ENCODE measurements around the gene CMC2. TPM values are rescaled to one million over a fixed set of nuclear protein-coding genes. Genes with fewer than 3 reads are reported as not detected.

The CMC2 gene
- total RNA-seq, 2 donors from 2014 or later, result 85.4 to 145 TPM

DNA sequence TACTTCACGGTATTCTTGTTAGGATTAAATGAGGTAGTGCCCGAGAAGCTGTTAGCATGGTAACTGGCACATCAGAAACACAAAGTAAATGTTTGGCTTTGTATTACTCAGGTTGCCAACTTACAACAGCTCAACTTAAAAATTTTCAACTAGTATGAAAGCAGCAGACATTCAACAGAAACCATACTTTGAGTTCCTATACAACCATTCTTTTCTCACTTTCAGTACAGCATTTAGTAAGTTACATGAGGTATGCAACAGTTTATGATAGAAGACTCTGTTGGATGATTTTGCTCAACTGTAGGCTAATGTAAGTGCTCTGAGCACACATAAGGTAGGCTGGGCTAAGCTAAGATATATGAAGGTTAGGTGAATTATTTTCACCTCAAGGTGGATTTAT, 8.0 kb upstream of the CMC2 start:
- H3K9me3 Mint-ChIP-seq, result no peaks in the 10 kb centered on the region
- H3K4me1 Mint-ChIP-seq (ENCODE audit: low read depth in 2 of 2), result peaks cover 0 to 5% of the 10 kb centered on the region in 2 donors
- H3K36me3 Mint-ChIP-seq, result peaks cover 23% of the 10 kb centered on the region
- no peak overlapping the region for H3K4me3 Mint-ChIP-seq
- ATAC-seq (no peak), DNase-seq (ENCODE audit: low spot score) (no peak)
- H3K27ac Mint-ChIP-seq, result no peak overlapping the region
- H3K27me3 Mint-ChIP-seq, result no peaks in the 10 kb centered on the region

DNA sequence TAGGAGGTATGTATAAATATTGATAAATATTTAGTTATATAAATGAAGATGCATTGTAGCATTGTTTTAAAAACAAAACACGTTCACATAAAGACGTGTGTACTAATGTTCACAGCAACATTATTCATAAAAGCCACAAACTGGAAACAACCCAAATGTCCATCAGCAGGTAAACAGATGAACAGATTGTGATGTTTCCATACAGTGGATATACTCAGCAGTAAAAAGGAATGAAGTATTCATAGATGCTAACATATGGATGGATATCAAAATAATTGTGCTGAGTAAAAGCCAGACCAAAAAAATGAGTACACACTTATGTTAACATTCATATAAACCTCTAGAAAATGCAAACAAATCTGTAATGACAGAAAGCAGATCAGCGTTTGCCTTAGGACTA, 6.3 kb upstream of the CMC2 start:
- Mint-ChIP-seq H3K27me3 (no peaks in the 10 kb centered on the region), H3K36me3 (peaks cover 15% of the 10 kb centered on the region), H3K4me1 (ENCODE audit: low read depth in 2 of 2) (peaks cover 0 to 10% of the 10 kb centered on the region in 2 donors), H3K4me3 (no peak overlapping the region), H3K27ac (no peak overlapping the region), H3K9me3 (no peaks in the 10 kb centered on the region)
- DNase-seq (ENCODE audit: low spot score), result no peak
- no peak for ATAC-seq

DNA sequence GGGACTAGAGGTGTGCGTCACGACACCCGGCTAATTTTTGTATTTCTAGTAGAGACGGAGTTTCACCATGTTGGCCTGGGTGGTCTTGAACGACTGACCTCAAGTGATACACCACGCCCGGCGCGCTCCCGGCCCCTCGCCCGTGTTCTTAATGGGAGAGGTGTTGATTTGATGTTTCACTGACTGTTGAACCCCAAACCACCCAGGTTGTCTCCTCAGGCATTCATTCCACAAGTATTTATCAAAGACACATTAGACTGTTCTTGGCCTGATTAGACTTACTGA, 1.8 kb upstream of the CMC2 start:
- Mint-ChIP-seq H3K36me3 (peaks cover 15% of the 10 kb centered on the region), H3K9me3 (no peaks in the 10 kb centered on the region), H3K27ac (peak overlapping the region; percentile 74 to 98), H3K4me1 (ENCODE audit: low read depth in 2 of 2) (peaks cover 29 to 35% of the 10 kb centered on the region in 2 donors), H3K27me3 (no peaks in the 10 kb centered on the region), H3K4me3 (peak overlapping the region; percentile 99)
- ATAC-seq (no peak), DNase-seq (ENCODE audit: low spot score) (no peak)

DNA sequence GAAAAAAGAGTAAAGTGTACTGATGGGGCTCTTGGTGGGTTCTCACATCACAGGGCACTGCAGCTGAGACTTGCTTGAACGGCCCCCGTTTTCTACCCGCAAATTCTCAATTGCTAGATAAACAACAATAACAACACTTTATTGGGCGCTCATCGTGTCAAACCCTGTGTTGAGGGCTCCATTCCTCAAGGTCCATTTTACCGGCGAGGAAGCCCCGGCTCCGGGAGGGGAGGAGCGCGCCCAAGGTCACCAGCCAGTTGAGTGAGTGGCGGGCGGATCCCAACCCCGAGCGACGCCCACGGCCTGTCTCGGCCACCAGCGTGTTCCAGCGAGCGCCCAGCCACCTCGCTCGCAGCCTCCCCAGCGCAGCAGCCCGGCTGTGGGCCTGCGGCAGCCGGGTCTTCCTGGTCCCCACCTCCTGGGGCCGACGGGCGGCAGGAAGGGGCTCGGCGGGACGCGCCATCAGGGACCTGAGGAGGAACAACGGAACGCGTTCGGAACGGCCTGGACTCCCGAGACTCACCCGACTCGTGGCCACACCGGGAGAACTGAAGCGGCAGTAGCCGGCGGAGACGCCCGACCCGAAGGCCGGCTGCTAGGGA, 373 bp downstream of the CMC2 start:
- H3K4me3 Mint-ChIP-seq, result peak overlapping the region; percentile 99
- DNase-seq (ENCODE audit: low spot score), result peak; percentile 88
- peak; percentile 68 to 70 for ATAC-seq
- H3K27me3 Mint-ChIP-seq, result no peaks in the 10 kb centered on the region
- peaks cover 42 to 48% of the 10 kb centered on the region in 2 donors for H3K4me1 Mint-ChIP-seq (ENCODE audit: low read depth in 2 of 2)
- no peaks in the 10 kb centered on the region for H3K9me3 Mint-ChIP-seq
- peaks cover 5% of the 10 kb centered on the region for H3K36me3 Mint-ChIP-seq
- peak overlapping the region; percentile 95 to 98 for H3K27ac Mint-ChIP-seq

DNA sequence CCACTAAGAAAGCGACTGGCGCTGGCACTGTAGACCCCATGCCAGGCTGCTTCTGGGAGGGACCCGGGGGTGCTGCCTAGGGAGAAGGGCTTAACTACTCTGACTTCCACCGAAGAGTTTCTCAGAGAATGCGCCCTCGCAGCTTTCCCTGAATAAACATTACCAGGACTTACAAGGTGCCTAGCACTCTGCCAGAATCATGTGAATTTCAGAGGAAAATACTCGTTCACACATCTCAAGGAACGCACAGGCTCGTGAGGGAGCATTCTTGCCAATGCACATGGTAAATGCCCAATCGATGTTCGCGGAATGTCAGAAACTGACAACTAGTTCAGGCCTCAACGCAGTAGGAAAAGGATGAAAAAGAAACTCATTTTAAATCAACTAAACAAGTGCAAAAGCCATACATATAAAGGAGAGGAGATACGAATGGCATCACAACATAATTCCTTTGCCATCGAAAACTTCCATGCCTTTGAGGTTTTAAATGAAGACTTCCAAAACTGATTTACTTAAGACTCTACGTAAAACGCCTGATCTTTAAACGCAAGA, 999 bp downstream of the CMC2 start:
- Mint-ChIP-seq H3K4me3 (peak overlapping the region; percentile 99), H3K36me3 (peaks cover 5% of the 10 kb centered on the region), H3K4me1 (ENCODE audit: low read depth in 2 of 2) (peaks cover 47 to 49% of the 10 kb centered on the region in 2 donors), H3K27ac (peak overlapping the region; percentile 95 to 98), H3K9me3 (no peaks in the 10 kb centered on the region), H3K27me3 (no peaks in the 10 kb centered on the region)
- ATAC-seq (no peak), DNase-seq (ENCODE audit: low spot score) (no peak)

DNA sequence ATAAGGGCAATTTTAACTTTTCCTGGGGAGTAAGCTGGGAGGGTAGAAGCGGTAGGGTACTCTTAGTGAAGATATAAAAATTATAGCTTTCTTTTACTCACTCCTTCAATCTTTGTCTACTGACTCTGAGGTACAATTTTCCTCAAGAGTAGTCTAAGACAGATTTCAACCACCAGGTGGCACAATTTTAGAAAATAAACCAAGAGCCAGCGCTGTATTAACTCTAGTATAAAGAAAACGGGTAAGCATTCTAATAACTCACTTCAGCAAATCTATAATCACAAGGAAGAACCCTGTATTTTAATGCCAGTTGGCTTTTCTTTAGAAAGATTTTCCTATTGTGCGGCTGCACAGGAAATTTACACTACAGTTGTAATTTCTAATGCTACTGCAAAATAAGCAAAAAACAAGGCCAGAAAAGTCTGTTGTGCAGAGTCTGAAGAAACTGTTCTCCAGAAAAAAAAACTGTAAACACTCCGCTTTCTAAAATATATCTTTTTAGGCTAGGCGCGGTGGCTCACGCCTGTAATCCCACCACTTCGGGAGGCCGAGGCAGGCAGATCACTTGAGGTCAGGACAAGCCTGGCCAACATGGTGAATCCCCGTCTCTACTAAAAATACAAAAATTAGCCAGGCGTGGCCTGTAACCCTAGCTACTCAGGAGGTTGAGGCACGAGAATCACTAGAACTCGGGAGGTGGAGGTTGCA, 1.9 kb downstream of the CMC2 start:
- peak overlapping the region; percentile 99 for H3K4me3 Mint-ChIP-seq
- no peaks in the 10 kb centered on the region for H3K9me3 Mint-ChIP-seq
- peaks cover 5% of the 10 kb centered on the region for H3K36me3 Mint-ChIP-seq
- DNase-seq (ENCODE audit: low spot score) (no peak), ATAC-seq (no peak)
- H3K4me1 Mint-ChIP-seq (ENCODE audit: low read depth in 2 of 2), result peaks cover 52 to 55% of the 10 kb centered on the region in 2 donors
- peak overlapping the region; percentile 92 to 98 for H3K27ac Mint-ChIP-seq
- H3K27me3 Mint-ChIP-seq, result no peaks in the 10 kb centered on the region

DNA sequence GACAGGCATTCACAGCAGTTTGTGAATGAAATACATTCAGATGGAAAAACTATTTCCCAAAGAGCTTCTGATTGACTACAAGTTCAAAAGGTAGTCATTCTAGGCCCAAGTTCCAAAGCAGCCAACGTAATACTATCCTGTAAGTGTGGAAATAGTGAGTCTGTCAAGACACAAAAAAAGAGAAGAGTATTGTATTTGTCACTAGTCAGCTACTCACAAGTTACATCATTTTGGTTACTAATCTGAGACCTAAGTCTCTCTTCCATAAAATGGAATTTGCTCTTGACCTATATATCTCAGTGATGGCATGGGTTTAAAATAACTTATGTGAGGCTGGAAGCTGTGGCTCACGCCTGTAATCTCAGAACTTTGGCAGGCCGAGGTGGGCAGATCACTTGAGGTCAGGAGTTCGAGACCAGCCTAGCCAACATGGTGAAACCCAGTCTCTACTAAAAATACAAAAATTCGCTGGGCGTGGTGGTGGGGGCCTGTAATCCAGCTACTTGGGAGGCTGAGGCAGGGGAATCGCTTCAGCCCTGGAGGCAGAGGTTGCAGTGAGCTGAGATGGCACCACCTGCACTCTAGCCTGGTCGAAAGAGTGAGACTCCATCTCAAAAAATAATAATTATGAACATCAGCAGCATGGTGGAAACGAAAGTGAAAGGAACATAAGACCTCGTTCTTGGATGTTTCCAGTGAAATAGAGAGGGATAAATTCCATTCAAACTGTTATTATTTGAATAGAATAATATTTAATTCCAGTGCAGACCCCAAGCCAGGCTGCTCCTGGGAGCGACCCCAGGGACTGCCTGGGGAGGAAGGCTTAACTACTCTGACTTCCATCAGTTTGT, 2.9 kb downstream of the CMC2 start:
- peak overlapping the region; percentile 92 to 98 for H3K27ac Mint-ChIP-seq
- DNase-seq (ENCODE audit: low spot score) (no peak), ATAC-seq (no peak)
- no peaks in the 10 kb centered on the region for H3K9me3 Mint-ChIP-seq
- peaks cover 5% of the 10 kb centered on the region for H3K36me3 Mint-ChIP-seq
- peaks cover 59 to 64% of the 10 kb centered on the region in 2 donors for H3K4me1 Mint-ChIP-seq (ENCODE audit: low read depth in 2 of 2)
- H3K27me3 Mint-ChIP-seq, result no peaks in the 10 kb centered on the region
- peak overlapping the region; percentile 99 for H3K4me3 Mint-ChIP-seq

DNA sequence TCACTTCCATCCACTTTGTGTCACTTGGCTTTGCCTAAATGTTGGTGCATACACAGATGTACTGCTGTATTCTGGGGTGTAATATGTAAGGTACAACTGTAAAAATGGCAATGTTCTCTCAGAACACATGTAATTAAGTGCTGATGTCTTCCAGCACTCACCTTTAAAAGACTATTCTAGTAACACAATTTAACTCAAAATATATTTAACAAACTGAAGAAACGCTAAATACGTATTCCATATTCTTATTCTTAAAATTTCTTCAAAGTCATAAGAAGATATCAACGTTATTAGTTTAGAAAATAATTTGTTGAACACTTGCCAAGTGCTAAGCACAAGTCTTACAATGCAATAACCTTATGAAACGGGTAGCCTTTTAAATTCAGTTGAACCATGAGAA, 3.6 kb downstream of the CMC2 start:
- DNase-seq (ENCODE audit: low spot score), result no peak
- H3K27ac Mint-ChIP-seq, result peak overlapping the region; percentile 92 to 98
- ATAC-seq, result no peak
- peaks cover 56 to 70% of the 10 kb centered on the region in 2 donors for H3K4me1 Mint-ChIP-seq (ENCODE audit: low read depth in 2 of 2)
- no peaks in the 10 kb centered on the region for H3K27me3 Mint-ChIP-seq
- H3K4me3 Mint-ChIP-seq, result peak overlapping the region; percentile 99
- no peaks in the 10 kb centered on the region for H3K9me3 Mint-ChIP-seq
- peaks cover 5% of the 10 kb centered on the region for H3K36me3 Mint-ChIP-seq

DNA sequence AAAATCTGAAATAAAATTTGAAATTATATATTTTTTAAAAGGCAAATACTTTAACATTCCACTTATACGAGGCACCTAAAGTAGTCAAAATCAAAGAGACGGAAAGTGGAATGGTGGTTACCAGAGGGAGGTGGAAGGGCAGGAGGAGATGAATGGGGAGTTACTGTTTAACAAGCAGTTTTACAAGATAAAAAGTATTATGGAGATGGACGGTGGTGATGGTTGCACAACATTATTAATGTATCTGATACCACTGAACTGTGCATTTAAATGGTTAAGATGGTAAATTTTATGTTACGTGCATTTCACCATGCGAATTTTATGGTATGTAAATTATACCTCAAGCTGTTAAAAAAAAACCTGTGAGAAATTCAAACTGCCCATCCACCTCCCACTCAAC, 5.4 kb downstream of the CMC2 start:
- Mint-ChIP-seq H3K36me3 (peaks cover 5% of the 10 kb centered on the region), H3K4me1 (ENCODE audit: low read depth in 2 of 2) (peaks cover 59 to 79% of the 10 kb centered on the region in 2 donors), H3K27ac (peak overlapping the region in 1 of 2 donors; percentile 51), H3K27me3 (no peaks in the 10 kb centered on the region), H3K4me3 (no peak overlapping the region), H3K9me3 (no peaks in the 10 kb centered on the region)
- no peak for DNase-seq (ENCODE audit: low spot score)
- no peak for ATAC-seq

DNA sequence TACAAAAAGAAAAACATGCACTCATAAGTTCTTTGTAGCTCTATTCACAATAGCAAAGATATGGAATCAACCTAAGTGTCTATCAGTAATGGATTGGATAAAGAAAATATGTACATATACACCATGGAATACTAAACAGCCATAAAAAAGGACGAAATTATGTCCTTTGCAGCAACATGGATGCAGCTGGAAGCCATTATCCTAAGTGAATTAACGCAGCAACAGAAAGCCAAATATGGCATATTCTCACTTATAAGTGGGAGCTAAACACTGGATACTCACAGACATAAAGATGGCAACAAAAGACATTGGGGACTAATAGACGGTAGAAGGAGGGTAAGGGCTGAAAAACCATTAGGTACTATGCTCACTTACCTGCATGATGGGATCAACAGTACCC, 5.8 kb downstream of the CMC2 start:
- H3K36me3 Mint-ChIP-seq, result peaks cover 3% of the 10 kb centered on the region
- no peaks in the 10 kb centered on the region for H3K9me3 Mint-ChIP-seq
- ATAC-seq, result no peak
- no peaks in the 10 kb centered on the region for H3K27me3 Mint-ChIP-seq
- H3K4me3 Mint-ChIP-seq, result no peak overlapping the region
- peak overlapping the region in 1 of 2 donors; percentile 51 for H3K27ac Mint-ChIP-seq
- peaks cover 56 to 75% of the 10 kb centered on the region in 2 donors for H3K4me1 Mint-ChIP-seq (ENCODE audit: low read depth in 2 of 2)
- DNase-seq (ENCODE audit: low spot score), result no peak

DNA sequence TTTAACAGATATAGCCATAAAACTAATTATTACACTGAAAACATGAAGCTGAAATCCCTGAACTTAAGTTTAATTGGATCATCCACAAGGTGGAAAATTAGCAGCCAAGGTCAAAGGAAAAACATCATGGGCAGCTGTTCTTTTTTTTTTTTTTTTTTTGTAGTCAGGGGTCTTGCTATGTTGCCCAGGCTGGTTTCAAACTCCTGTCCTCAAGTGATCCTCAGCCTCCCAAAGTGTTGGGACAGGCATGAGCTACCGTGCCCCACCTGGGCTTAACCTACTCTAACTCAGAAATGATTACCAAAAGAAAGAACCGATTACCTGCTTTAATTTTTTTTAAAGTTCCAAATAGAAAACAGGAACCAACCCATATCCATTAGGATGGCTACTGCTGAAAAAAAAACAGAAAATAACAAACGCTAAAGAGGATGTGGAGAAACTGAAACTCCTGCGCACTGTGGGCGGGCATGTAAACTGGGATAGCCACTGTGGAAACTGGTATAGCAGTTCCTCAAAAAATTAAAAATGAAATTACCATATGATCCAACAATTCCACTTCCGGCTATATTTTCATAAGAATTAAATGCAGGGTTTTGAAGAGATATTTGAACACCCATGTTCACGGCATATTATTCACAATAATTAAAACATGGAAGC, 8.6 kb downstream of the CMC2 start:
- Mint-ChIP-seq H3K27me3 (no peaks in the 10 kb centered on the region), H3K9me3 (no peaks in the 10 kb centered on the region), H3K36me3 (no peaks in the 10 kb centered on the region), H3K27ac (peak overlapping the region; percentile 90 to 95), H3K4me3 (peak overlapping the region; percentile 90), H3K4me1 (ENCODE audit: low read depth in 2 of 2) (peaks cover 37 to 53% of the 10 kb centered on the region in 2 donors)
- ATAC-seq (no peak), DNase-seq (ENCODE audit: low spot score) (no peak)

DNA sequence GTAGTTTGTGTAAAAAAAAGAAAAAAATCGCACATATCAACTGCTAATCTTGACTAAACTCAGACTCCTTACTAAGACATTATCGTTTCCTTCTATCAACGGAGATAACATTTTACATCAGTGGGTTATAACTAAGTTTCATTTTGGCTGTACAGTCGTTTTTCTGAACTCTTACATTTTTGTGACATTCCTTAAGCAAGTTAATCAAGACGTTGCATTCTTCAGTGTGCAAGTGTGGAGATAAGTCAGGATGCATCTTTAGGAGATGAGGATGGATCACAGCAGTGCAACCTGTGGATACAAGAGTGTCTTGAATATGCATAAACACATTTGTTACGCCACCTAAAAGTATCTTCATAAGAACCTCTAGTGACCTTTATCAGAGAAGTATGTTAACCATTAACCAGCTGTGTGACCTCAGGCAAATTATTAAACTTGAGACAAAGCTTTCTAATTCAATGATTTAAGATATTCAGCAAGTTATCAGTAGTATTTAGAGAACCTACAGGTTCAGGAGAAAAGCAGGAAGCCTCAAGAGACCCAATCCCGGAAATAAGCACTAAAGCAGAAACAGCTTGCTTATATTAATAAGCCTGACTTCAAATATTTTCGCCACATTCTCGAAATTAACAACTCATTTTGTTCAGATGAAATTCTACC, 9.4 kb downstream of the CMC2 start:
- no peaks in the 10 kb centered on the region for H3K9me3 Mint-ChIP-seq
- H3K36me3 Mint-ChIP-seq, result peaks cover 4% of the 10 kb centered on the region
- H3K27ac Mint-ChIP-seq, result peak overlapping the region; percentile 90 to 95
- DNase-seq (ENCODE audit: low spot score) (no peak), ATAC-seq (peak; percentile 59 to 60)
- H3K4me1 Mint-ChIP-seq (ENCODE audit: low read depth in 2 of 2), result peaks cover 33 to 45% of the 10 kb centered on the region in 2 donors
- peak overlapping the region; percentile 90 for H3K4me3 Mint-ChIP-seq
- no peaks in the 10 kb centered on the region for H3K27me3 Mint-ChIP-seq

DNA sequence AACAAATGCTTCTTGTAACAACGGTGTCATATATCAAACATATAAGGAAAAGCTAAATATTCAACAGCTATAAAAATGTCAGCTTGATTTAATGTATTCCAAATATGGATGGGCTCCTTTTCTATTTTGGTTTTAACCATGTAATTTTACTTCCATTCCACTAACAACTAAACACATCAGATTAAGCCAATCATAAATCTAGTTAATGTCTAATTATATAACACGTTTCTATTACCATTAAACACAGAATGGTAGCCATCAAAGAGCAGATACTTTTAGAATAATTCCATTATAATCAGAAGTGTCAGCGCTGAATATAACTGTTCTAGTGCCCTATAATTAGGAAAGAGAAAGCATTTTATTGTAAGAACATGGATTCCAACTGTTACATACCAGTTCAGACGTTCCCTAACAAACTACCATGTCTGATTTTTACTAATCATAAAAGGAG, 10.0 kb downstream of the CMC2 start:
- ATAC-seq (peak in 1 of 2 donors; percentile 52), DNase-seq (ENCODE audit: low spot score) (no peak)
- H3K4me1 Mint-ChIP-seq (ENCODE audit: low read depth in 2 of 2), result peaks cover 30 to 43% of the 10 kb centered on the region in 2 donors
- no peaks in the 10 kb centered on the region for H3K27me3 Mint-ChIP-seq
- H3K27ac Mint-ChIP-seq, result peak overlapping the region; percentile 90 to 95
- no peaks in the 10 kb centered on the region for H3K9me3 Mint-ChIP-seq
- peaks cover 4% of the 10 kb centered on the region for H3K36me3 Mint-ChIP-seq
- peak overlapping the region; percentile 90 for H3K4me3 Mint-ChIP-seq
